ENCODE measurements around the gene RASL11A.
"Not testable (repeated sequence)": the region's sequence is repeated elsewhere in the genome, so short reads cannot be mapped to it uniquely, and the experiment has no call there.

The RASL11A gene

DNA sequence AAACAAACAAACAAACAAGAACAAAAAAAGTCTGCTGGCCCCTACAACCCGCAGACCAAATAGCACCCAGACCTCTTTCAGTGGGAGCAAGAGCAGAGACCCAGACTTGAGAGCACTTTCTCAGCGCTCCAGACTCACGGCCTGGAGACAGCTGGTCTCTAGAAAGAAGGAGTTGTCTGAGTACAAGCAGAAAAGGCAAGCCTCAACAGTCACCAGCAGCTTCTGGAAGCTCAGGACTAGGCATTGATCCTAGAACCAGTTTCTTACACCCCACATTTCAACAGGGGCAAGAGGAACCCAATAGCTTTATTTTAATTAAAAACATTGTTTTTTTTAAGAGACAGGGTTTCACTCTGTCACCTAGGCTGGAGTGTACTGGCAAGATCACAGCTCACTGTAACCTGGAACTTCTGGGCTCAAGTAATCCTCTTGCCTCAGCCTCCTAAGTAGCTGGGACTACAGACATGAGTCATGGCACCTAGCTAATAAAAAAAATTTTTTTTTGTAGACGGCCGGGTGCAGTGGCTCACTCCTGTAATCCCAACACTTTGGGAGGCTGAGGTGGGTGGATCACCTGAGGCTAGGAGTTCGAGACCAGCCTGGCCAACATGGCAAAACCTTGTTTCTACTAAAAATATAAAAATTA lies 30.4 kb downstream of the RASL11A start:
- DNase-seq (ENCODE audit: low read depth), result no peak

- no peak for DNase-seq (ENCODE audit: low read depth)
Observed at GRCh38 chr13:27302643-27303262, 32.1 kb downstream of the RASL11A start.

- DNase-seq (ENCODE audit: low read depth), result no peak
Observed at GRCh38 chr13:27304099-27304498, 33.5 kb downstream of the RASL11A start.

DNA sequence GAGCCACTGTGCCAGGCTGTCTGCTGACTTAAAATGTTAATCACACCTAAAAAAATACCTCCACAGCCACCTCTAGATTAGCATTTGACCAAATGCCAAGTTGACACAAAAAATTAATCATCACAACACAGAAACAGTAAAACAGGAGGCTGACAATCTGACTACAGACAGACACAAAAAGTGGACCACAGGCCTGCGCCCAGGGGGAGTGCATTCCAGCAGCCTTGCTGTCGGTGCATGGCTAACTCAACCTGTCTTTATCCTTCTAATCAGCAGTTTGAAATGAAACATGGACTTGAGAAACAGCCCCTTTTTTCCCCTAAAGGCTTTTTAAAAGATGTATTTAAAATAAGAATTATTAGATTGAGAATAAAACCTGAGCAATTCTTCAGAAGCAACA lies 34.0 kb downstream of the RASL11A start:
- DNase-seq (ENCODE audit: low read depth), result no peak

DNA sequence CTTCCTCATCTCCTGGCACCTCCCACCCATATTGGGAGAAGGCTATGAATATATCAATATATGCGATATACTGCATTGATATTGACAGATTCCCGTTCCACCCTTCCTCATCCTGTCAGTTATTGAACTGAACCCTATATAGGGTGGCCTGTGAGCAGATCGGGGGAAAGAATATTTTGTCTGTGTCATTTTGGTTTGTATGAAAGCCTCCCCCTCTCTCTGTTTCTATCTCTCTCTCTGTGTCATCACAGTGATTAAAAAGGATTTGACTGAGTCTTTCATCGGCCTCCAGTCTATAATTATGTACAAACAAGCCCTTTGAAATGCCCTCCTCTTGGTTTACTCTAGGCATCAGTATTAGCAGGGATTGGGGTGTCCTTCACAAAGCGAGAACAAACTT lies 35.7 kb downstream of the RASL11A start:
- no peak for DNase-seq (ENCODE audit: low read depth)

DNA sequence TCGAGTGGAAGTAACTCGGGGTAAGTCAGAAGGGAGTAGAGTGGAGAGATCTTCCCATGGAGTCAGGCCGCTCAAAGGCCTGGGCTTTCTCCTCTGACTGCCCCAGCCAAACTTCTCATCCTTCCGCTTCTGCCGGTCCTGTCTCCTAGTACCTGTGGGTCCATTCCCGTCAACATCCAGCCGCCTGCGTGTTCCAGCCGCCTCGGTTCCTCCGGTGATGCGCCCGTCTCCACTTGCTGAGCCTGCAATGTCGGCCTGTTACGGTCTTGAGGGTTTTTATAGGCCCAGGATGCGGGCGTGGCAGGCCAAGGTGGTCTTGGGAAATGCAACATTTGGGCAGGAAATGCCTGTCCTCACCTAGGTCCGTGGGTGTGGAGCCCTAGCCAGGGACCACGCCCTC lies 38.3 kb downstream of the RASL11A start:
- DNase-seq (ENCODE audit: low read depth), result no peak

- no peak for DNase-seq (ENCODE audit: low read depth)
Observed at GRCh38 chr13:27309401-27309958, 38.9 kb downstream of the RASL11A start.

- DNase-seq (ENCODE audit: low read depth), result no peak
Observed at GRCh38 chr13:27309967-27310598, 39.5 kb downstream of the RASL11A start.

DNA sequence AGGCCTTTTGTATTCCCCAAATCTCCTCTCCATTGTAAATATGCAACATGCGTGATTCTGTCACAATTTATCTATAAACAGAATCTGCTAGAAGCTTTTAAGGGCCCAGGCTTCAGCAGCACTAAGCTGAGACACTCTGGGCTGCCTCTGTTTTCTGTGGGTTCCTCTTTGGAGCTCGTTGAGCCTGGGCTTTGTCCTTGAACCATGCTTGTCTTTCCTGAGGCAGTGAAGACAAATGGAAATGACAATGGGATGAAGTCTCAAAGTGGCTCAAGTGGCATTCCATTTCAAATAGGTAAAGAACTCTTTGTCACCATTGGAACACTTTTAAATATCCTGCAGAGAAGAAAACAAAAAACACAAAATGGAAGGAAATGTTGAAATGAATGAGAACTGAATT lies 40.3 kb downstream of the RASL11A start:
- no peak for DNase-seq (ENCODE audit: low read depth)

DNA sequence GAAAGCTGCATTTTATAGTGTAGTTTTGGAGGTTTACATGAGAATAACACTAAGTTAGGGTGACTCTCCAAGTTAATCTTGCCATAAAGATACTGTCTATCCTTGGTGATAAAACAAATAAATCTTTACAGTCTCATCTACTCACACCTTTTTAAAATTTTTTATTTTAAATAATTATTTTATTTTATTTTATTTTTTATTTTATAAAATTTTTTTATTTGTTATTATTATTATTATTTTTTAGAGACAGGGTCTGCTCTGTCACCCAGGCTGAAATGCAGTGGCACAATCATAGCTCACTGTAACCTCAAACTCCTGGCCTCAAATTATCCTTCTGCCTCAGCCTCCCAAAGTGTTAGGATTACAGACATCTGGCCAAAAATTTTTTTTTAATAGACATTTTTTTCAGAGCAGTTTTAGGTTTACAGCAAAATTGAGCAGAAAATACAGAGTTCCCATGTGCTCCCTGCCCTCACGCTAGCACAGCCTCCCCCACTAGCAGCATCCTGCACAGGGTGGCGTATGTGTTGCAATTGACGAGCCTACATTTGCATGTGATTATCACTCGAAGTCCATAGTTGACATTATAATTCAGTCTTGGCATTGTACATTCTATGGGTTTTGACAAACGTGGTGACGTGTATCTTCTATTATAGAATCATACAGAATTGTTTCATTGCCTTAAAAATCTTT lies 41.0 kb downstream of the RASL11A start:
- no peak for DNase-seq (ENCODE audit: low read depth)

DNA sequence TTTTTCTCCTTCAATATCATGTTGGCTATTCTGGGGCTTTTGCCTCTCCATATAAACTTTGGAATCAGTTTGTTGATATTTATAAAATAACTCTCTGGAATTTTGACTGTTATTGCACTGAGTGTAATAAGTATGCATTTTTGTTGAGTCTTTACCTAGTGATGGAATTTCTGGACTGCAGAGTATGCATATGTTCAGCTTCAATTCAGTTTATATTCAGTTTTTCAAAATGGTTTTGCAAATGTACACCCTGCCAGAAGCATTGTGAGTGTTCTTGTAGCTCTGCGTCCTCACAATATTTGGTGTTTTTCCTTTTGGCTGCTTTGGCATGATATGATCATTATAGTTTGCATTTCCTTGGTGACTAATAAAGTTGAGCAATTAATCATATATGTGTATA lies 43.1 kb downstream of the RASL11A start:
- DNase-seq (ENCODE audit: low read depth), result no peak

GRCh38 chr13:27319404-27319803 lies 48.8 kb downstream of the RASL11A start:
- DNase-seq (ENCODE audit: low read depth), result no peak

- DNase-seq (ENCODE audit: low read depth), result no peak
Observed at GRCh38 chr13:27321468-27322431, 51.1 kb downstream of the RASL11A start.

GRCh38 chr13:27322443-27322842 lies 51.8 kb downstream of the RASL11A start:
- DNase-seq (ENCODE audit: low read depth), result not testable (repeated sequence)
